HG02763 (cell line): Measurements from ENCODE around the gene NCDN.

Experiments used
- ATAC-seq: cut with Tn5 transposase; IDR thresholded peaks from one replicate; pipeline ENCODE4 v1.9.1; 2021; ENCODE audit warnings: mild to moderate bottlenecking, moderate library complexity; ENCODE audit not compliant: unreplicated experiment

The NCDN gene

GRCh38 chr1:35589516-35590427 is 32.2 kb downstream of the NCDN start:
- no peak for ATAC-seq

- no peak for ATAC-seq
Observed at GRCh38 chr1:35590476-35591040, 33.0 kb downstream of the NCDN start.

- no peak for ATAC-seq
Observed at GRCh38 chr1:35591211-35591610, 33.6 kb downstream of the NCDN start.

- no peak for ATAC-seq
Observed at GRCh38 chr1:35592991-35593769, 35.6 kb downstream of the NCDN start.

GRCh38 chr1:35594005-35594760 is 36.6 kb downstream of the NCDN start:
- no peak for ATAC-seq

- no peak for ATAC-seq
Observed at GRCh38 chr1:35595684-35596083, 38.1 kb downstream of the NCDN start.

- no peak for ATAC-seq
Observed at GRCh38 chr1:35597870-35598269, 40.3 kb downstream of the NCDN start.

GRCh38 chr1:35598895-35599294 is 41.3 kb downstream of the NCDN start:
- ATAC-seq, result no peak

- ATAC-seq, result no peak
Observed at GRCh38 chr1:35599411-35599810, 41.8 kb downstream of the NCDN start.

- ATAC-seq, result no peak
Observed at GRCh38 chr1:35600593-35600992, 43.0 kb downstream of the NCDN start.

- no peak for ATAC-seq
Observed at GRCh38 chr1:35603468-35603867, 45.9 kb downstream of the NCDN start.

GRCh38 chr1:35603941-35604340 is 46.3 kb downstream of the NCDN start:
- ATAC-seq, result no peak

- no peak for ATAC-seq
Observed at GRCh38 chr1:35605071-35605866, 47.7 kb downstream of the NCDN start.

GRCh38 chr1:35605867-35606182 is 48.2 kb downstream of the NCDN start:
- no peak for ATAC-seq

- no peak for ATAC-seq
Observed at GRCh38 chr1:35611655-35612054, 54.1 kb downstream of the NCDN start.

GRCh38 chr1:35615440-35615839 is 57.8 kb downstream of the NCDN start:
- no peak for ATAC-seq
